Trophoblast cell (in vitro differentiated cells and primary cell): ENCODE data around the gene RTN4.
A peak's percentile ranks its signal among the peaks of the same experiment; 100 is the strongest.

ENCODE experiments used
- DNase-seq, 2 donors: peaks; one replicate each; pipeline ENCODE4 v3.0.0-alpha.2; 2016
- H2AFZ ChIP-seq: 2 replicates; pipeline ENCODE4 v1.6.1; 2013; ENCODE audit warnings: low read length, moderate library complexity, mild to moderate bottlenecking; ENCODE audit not compliant: insufficient read depth, poor library complexity
- H2AK5ac ChIP-seq: 2 replicates; pipeline ENCODE4 v1.6.1; 2013; ENCODE audit warnings: mild to moderate bottlenecking, low read length
- H2BK120ac ChIP-seq: 2 replicates; pipeline ENCODE4 v1.6.1; 2013; ENCODE audit warnings: low read length, mild to moderate bottlenecking, moderate library complexity; ENCODE audit not compliant: insufficient read depth, poor library complexity
- H2BK12ac ChIP-seq: 2 replicates; pipeline ENCODE4 v1.6.1; 2013; ENCODE audit warnings: mild to moderate bottlenecking, low read length, moderate library complexity
- H2BK5ac ChIP-seq: 2 replicates; pipeline ENCODE4 v1.6.1; 2013; ENCODE audit warnings: low read length, low read depth, moderate library complexity, mild to moderate bottlenecking; ENCODE audit not compliant: poor library complexity
- H3K14ac ChIP-seq: 2 replicates; pipeline ENCODE4 v1.6.1; 2013; ENCODE audit warnings: mild to moderate bottlenecking, low read length
- H3K18ac ChIP-seq: 2 replicates; pipeline ENCODE4 v1.6.1; 2013; ENCODE audit warnings: mild to moderate bottlenecking, low read length
- H3K23ac ChIP-seq: 2 replicates; pipeline ENCODE4 v1.6.1; 2013; ENCODE audit warnings: low read length
- H3K27ac ChIP-seq: 2 replicates; pipeline ENCODE4 v1.5.1; 2013; ENCODE audit warnings: low read depth, mild to moderate bottlenecking, inconsistent platforms, low read length, moderate library complexity
- H3K27me3 ChIP-seq: 2 replicates; pipeline ENCODE4 v1.6.1; 2013; ENCODE audit warnings: inconsistent platforms, mild to moderate bottlenecking, low read length, moderate library complexity; ENCODE audit not compliant: insufficient read depth
- H3K36me3 ChIP-seq, 2 experiments: 1 replicate in 1 of 2; 2 replicates in 1 of 2; pipeline ENCODE4 v1.6.1; 2013; ENCODE audit warnings: low read length in 2 of 2, mild to moderate bottlenecking in 2 of 2, moderate library complexity in 1 of 2; ENCODE audit not compliant: insufficient read depth in 2 of 2, control insufficient read depth in 1 of 2
- H3K4ac ChIP-seq: 2 replicates; pipeline ENCODE4 v1.6.1; 2013; ENCODE audit warnings: low read depth, mild to moderate bottlenecking, low read length, moderate library complexity
- H3K4me1 ChIP-seq, 2 experiments: 1 replicate in 1 of 2; 2 replicates in 1 of 2; pipeline ENCODE4 v1.6.1; 2013; ENCODE audit warnings: low read length in 2 of 2, mild to moderate bottlenecking in 2 of 2, moderate library complexity in 1 of 2; ENCODE audit not compliant: insufficient read depth in 2 of 2, control insufficient read depth in 1 of 2
- H3K4me2 ChIP-seq: 2 replicates; pipeline ENCODE4 v1.6.1; 2013; ENCODE audit warnings: inconsistent platforms, mild to moderate bottlenecking, low read length, moderate library complexity
- H3K4me3 ChIP-seq: 2 replicates; pipeline ENCODE4 v1.5.1; 2013; ENCODE audit warnings: mild to moderate bottlenecking, low read depth, low read length, inconsistent platforms
- H3K79me1 ChIP-seq: one replicate; pipeline ENCODE4 v1.6.1; 2013; ENCODE audit warnings: low read length
- H3K79me2 ChIP-seq: 2 replicates; pipeline ENCODE4 v1.6.1; 2013; ENCODE audit warnings: low read length, mild to moderate bottlenecking; ENCODE audit not compliant: control insufficient read depth, insufficient read depth, poor library complexity
- H3K9ac ChIP-seq: 2 replicates; pipeline ENCODE4 v1.6.1; 2013; ENCODE audit warnings: mild to moderate bottlenecking, low read length
- H3K9me3 ChIP-seq: 2 replicates; pipeline ENCODE4 v1.6.1; 2013; ENCODE audit warnings: low read depth, mild to moderate bottlenecking, control low read depth, inconsistent platforms, low read length; ENCODE audit not compliant: insufficient read depth
- H4K12ac ChIP-seq: 2 replicates; pipeline ENCODE4 v1.6.1; 2013; ENCODE audit warnings: low read depth, mild to moderate bottlenecking, low read length, moderate library complexity
- H4K8ac ChIP-seq: 2 replicates; pipeline ENCODE4 v1.6.1; 2013; ENCODE audit warnings: low read depth, mild to moderate bottlenecking, low read length, moderate library complexity
- H4K91ac ChIP-seq: one replicate; pipeline ENCODE4 v1.6.1; 2013; ENCODE audit warnings: low read depth, mild to moderate bottlenecking, low read length, moderate library complexity
- WGBS: extraction: QIAGEN DNeasy Blood & Tissue Kit; methylation state at CpG from one replicate; pipeline ENCODE4 v1.1.7; 2013; ENCODE audit warnings: missing lambda C conversion rate; ENCODE audit not compliant: insufficient read length, insufficient coverage; ENCODE audit errors: extremely low coverage; 5-methylcytosine and 5-hydroxymethylcytosine counted together

The RTN4 gene

GRCh38 chr2:55052129-55053061 is 2.1 kb upstream of the RTN4 start:
- Histone ChIP-seq H3K27ac (no peak overlapping the region), H3K4me2 (no peak overlapping the region), H2BK12ac (no peak overlapping the region), H3K27me3 (no peaks in the 10 kb centered on the region), H3K79me2 (peaks cover 16% of the 10 kb centered on the region), H2AFZ (no peak overlapping the region), H3K14ac (no peak overlapping the region), H3K4ac (no peak overlapping the region), H4K12ac (no peak overlapping the region), H2BK120ac (no peak overlapping the region), H2BK5ac (no peak overlapping the region), H3K9ac (no peak overlapping the region), H4K8ac (no peak overlapping the region), H3K4me3 (no peak overlapping the region), H3K4me1 (peaks cover 0 to 4% of the 10 kb centered on the region in 2 experiments), H3K79me1 (peaks cover 19% of the 10 kb centered on the region), H4K91ac (no peak overlapping the region), H2AK5ac (no peak overlapping the region), H3K9me3 (no peaks in the 10 kb centered on the region), H3K36me3 (no peaks in the 10 kb centered on the region), H3K18ac (no peak overlapping the region), H3K23ac (no peak overlapping the region)
- 100% methylated on average over 2 of the region's 7 CpGs for WGBS
- no peak for DNase-seq

GRCh38 chr2:55051026-55051866 is 995 bp upstream of the RTN4 start:
- no peak overlapping the region for H3K18ac ChIP-seq
- peak overlapping the region; percentile 88 for H2BK120ac ChIP-seq
- peak overlapping the region; percentile 88 for H4K91ac ChIP-seq
- peak overlapping the region; percentile 87 for H4K12ac ChIP-seq
- H3K9me3 ChIP-seq = no peaks in the 10 kb centered on the region
- peaks cover 18% of the 10 kb centered on the region for H3K79me2 ChIP-seq
- peak overlapping the region; percentile 84 for H3K4me2 ChIP-seq
- H2AFZ ChIP-seq = no peak overlapping the region
- H3K4me3 ChIP-seq = no peak overlapping the region
- H2AK5ac ChIP-seq = peak overlapping the region; percentile 93
- DNase-seq = peak; percentile 91 to 97
- H3K14ac ChIP-seq = peak overlapping the region; percentile 91
- WGBS = no CpG with 5 or more reads among the region's 9 CpGs
- H3K23ac ChIP-seq = no peak overlapping the region
- H3K4me1 ChIP-seq = peaks cover under 1 to 6% of the 10 kb centered on the region in 2 experiments
- H3K36me3 ChIP-seq = no peaks in the 10 kb centered on the region
- peak overlapping the region; percentile 98 for H3K27ac ChIP-seq
- peak overlapping the region; percentile 90 for H4K8ac ChIP-seq
- H2BK5ac ChIP-seq = peak overlapping the region; percentile 80
- peaks cover 19% of the 10 kb centered on the region for H3K79me1 ChIP-seq
- H3K9ac ChIP-seq = peak overlapping the region; percentile 68
- H2BK12ac ChIP-seq = no peak overlapping the region
- H3K27me3 ChIP-seq = no peaks in the 10 kb centered on the region
- no peak overlapping the region for H3K4ac ChIP-seq

DNA sequence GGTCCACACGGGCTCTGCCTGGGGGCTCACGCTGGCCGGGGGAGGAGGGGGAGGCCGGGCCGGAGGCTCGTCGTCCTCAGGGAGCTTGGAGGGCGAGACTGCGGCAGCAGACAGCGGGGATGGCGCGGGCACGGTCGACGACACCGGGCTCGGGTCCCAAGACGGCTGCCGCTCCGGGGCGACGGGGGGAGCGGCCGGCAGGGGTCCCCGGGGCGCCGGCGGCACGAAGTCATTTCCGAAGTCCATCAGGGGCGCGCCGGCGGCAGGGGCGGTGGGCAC is 491 bp downstream of the RTN4 start:
- H3K9me3 ChIP-seq = no peaks in the 10 kb centered on the region
- H2BK5ac ChIP-seq = peak overlapping the region; percentile 74
- H3K14ac ChIP-seq = peak overlapping the region; percentile 87
- H3K23ac ChIP-seq = no peak overlapping the region
- no CpG with 5 or more reads among the region's 35 CpGs for WGBS
- H2AK5ac ChIP-seq = peak overlapping the region; percentile 55
- H3K27me3 ChIP-seq = no peaks in the 10 kb centered on the region
- H2BK120ac ChIP-seq = peak overlapping the region; percentile 73
- H3K4me3 ChIP-seq = peak overlapping the region; percentile 98
- peaks cover 19% of the 10 kb centered on the region for H3K79me1 ChIP-seq
- peak overlapping the region; percentile 98 for H4K91ac ChIP-seq
- peaks cover 21% of the 10 kb centered on the region for H3K79me2 ChIP-seq
- peak overlapping the region; percentile 45 for H4K12ac ChIP-seq
- peak overlapping the region; percentile 86 for H3K27ac ChIP-seq
- H3K36me3 ChIP-seq = no peaks in the 10 kb centered on the region
- peak overlapping the region; percentile 80 for H4K8ac ChIP-seq
- H3K9ac ChIP-seq = peak overlapping the region; percentile 97
- H3K18ac ChIP-seq = peak overlapping the region; percentile 92
- no peak for DNase-seq
- peak overlapping the region; percentile 93 for H3K4ac ChIP-seq
- H2BK12ac ChIP-seq = no peak overlapping the region
- H3K4me2 ChIP-seq = peak overlapping the region; percentile 82
- H2AFZ ChIP-seq = peak overlapping the region; percentile 56
- H3K4me1 ChIP-seq = peaks cover 2 to 4% of the 10 kb centered on the region in 2 experiments

- no peaks in the 10 kb centered on the region for H3K9me3 ChIP-seq
- peaks cover 19% of the 10 kb centered on the region for H3K79me1 ChIP-seq
- no peak overlapping the region for H2BK12ac ChIP-seq
- peak overlapping the region; percentile 86 for H3K27ac ChIP-seq
- no CpG with 5 or more reads among the region's 56 CpGs for WGBS
- peak overlapping the region; percentile 85 for H3K18ac ChIP-seq
- H2BK120ac ChIP-seq = peak overlapping the region; percentile 65
- peak overlapping the region; percentile 89 for H2AFZ ChIP-seq
- DNase-seq = peak; percentile 27 to 79
- H3K4me2 ChIP-seq = peak overlapping the region; percentile 82
- peaks cover 3 to 4% of the 10 kb centered on the region in 2 experiments for H3K4me1 ChIP-seq
- peak overlapping the region; percentile 98 for H2AK5ac ChIP-seq
- H3K27me3 ChIP-seq = no peaks in the 10 kb centered on the region
- H4K12ac ChIP-seq = peak overlapping the region; percentile 93
- peak overlapping the region; percentile 93 for H2BK5ac ChIP-seq
- peak overlapping the region; percentile 97 for H3K14ac ChIP-seq
- no peak overlapping the region for H3K23ac ChIP-seq
- H3K36me3 ChIP-seq = no peaks in the 10 kb centered on the region
- peak overlapping the region; percentile 98 for H3K4me3 ChIP-seq
- peak overlapping the region; percentile 100 for H3K4ac ChIP-seq
- H3K79me2 ChIP-seq = peaks cover 23% of the 10 kb centered on the region
- H3K9ac ChIP-seq = peak overlapping the region; percentile 97
- H4K8ac ChIP-seq = peak overlapping the region; percentile 90
- H4K91ac ChIP-seq = peak overlapping the region; percentile 98
Measured at GRCh38 chr2:55049043-55049820, 1.0 kb downstream of the RTN4 start.
